ELR (cell line): ENCODE data around the gene TGFBR2.
A peak's percentile ranks its signal among the peaks of the same experiment; 100 is the strongest.

Experiments used
- DNase-seq: peaks from one replicate; pipeline ENCODE4 v3.0.0-alpha.2; 2015; ENCODE audit warnings: low read depth

Gene TGFBR2

DNA sequence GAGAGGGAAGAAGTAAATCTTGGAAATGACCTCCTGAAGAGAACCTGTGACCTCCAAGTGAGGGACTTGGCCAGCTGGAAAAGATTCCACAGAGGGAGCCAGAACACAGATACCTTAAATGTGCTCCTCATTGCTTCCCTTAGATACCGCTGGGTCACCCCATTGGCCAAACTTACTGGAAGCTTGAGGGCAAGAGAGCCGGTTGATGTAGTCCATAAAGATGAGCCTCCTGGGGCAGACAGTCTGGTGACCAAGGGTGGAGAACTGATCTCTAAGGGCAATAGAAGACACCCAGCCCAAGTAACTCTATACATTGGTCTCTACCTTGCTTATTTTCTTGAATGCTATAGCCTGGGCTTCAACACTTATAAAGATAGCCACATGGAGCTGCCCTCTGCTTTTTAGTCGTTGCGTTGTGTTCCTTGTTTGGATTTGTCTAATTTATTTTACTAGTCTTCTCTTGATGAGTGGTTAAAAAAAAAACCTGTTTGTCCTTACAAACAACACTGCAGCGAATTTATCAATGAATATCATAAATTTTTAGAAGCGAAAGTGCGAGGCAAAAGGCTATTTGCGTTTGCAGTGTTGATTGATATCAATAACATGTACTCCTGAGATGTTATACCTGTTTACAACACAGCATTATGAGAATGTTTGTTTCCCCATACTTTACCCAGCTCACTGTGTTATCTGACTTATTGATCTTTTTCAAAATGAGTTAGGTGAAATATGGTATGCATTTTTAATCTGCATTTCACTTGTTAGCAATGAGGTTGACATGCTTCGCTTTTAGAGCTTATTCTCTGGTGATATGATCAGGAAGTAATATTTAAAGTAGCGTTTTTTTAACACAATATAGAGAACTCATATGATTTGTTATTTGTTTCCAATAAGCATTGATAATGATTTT, 31.2 kb downstream of the TGFBR2 start:
- no peak for DNase-seq

DNA sequence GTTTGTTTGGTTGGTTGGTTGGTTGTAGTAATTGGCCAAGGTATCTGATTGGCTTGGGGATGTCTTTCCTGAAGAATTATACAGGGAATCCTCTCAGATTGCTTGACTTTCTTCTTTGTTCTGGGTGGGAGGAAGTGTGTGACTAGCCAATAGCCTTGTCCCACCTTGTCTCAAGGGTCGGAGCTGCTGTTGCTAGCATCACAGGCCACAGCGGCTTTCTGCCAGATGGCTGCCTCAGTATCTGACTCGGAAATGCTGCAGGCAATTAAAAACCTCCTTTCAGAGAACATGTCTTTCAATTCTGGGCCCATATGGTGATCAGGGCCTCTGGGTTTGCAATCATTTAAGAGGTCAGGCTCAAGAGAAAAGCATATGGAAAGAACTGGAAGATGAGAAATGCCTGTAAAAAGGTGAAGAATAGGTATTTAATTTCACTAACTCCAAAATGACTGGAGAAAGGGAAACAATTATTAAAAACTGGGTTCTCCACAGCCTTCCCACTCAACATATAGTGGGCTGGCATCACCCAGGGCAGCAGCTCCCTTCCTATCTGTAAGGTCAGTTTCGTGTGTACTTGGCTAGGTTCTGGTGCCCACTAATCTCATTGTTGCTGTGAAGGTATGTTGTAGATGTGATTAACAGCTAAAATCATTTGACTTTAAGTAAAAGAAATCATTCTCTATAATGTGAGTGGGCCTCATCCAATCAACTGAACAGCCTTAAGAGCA, 32.4 kb downstream of the TGFBR2 start:
- DNase-seq, result no peak

DNA sequence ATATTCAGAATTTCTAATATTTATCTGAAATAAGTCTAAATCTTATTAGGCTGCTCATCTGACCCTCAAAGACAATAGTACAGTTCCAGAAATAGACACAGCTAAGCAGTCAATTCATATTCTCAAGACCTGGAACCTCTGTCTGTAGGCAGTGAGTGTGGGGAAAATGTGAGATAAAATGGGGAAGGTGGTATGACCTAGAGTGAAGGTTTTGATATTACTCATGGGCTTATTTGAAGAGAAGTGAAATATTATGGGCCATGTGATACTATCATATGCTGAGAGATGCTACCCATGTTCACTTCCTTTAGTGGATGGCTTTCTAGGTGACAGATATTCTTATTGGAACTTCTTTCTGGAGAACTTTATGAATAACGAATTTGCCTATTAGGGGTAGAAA, 33.5 kb downstream of the TGFBR2 start:
- no peak for DNase-seq

DNA sequence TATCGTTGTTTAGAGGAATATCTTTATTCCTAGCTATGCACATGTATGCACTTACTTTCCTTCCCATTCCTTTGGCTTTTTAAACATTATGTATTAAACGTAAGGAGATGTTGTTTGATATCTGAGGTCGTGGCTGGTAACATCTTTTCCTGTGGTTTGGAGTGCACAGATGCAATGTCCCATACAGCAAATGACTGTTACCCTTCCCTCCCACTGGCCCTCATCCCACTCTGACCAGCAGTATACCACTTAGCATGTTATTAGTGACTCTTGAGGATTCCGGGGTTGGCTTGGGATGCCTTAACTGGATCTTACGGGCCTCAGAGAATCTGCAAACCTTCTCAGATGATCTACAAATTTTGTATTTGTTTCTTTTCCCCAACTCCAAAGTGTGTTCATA, 34.5 kb downstream of the TGFBR2 start:
- no peak for DNase-seq

DNA sequence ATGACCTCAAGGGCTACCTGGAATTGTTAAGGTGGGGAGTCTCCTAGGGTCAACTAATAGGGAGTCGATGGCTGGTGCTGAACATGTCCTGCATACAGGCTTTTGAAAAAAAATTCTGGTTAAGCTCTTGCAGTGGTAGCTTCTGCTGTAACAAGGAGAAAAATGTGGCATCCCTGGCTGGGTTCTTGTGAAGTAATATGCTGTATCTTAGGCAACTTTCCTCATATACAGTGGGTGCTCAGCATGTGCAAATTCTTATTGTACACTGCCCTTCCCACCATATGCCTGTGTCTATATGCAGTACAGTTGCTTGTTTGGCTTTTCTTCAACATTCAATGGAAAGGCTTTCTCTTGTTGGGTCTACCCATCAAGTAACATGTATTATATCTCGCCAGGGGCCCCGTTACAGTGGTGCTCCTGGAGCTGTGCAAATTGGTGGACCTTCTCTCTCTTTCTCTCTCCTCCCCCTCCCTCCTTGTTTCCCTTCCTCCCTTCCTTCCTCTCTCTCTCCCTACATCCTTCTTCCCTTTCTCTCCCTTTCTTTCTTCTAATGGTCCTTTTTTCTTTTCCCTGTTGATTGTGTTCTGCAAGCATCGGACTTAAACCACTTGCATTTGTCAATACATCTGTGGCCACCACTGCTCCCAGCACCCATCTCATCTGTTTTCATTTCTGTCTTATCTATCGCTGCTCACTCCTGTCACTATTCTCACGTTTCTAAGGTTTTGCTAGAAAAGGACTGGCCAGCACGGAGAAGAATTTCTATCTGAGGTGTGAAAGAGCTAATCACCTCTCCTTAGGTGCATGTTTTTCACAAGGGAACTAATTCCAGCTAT, 35.2 kb downstream of the TGFBR2 start:
- no peak for DNase-seq

DNA sequence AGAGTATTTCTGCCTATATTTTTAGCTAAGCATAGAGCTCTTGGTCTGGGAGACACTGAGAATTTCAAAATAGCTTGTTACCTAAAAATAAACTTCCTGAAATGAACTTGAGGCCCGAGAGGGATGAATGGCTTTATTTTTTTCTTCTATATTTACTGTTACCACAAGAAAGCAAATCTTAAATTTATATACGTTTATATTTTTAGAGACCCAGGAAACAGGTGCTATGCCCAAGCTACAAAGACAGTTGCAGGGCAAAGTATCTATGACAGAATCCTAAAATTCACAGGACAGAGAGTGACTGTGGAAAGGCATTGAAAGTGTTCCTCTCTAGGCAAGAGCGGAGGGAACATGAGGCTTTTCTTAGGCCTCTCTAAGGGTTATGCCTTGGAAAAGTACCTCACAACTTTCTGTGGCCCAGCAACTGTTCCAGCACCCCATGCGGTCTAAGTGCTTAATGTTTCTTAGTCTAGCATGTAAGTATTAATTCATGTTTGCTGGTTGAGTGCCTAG, 36.5 kb downstream of the TGFBR2 start:
- no peak for DNase-seq

DNA sequence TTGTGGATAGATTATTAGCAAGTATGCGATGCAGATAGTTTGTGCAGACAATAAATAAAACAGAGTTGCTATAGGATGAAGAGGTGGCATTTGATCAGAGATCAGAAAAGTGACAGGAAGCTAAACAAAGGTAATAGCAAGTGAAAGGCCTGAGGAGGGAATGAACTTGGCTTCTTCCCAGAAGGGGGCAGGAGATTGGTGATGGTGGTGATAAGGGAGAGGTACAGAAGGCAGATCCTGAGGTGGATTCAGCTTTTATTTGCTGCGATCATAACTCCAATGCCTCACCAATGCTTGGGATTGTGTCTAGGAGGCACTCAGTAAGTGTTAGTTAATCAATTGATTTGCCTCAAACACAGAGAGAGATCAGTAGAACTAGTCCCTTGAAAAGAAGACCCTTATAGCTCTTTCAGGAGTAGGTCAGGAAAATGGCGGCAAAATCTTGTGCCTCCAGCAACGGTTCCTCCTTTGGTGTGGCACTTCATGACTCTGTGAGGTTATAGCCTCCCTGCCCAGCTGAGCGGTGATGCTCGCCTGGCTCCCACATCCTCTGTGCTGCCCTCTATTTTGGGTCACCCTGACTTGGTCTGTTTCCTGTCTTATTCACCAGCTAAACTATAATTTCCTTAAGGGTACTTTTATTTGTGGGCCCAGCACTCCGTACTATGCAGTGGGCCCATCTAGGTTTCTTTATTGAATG, 37.5 kb downstream of the TGFBR2 start:
- no peak for DNase-seq

DNA sequence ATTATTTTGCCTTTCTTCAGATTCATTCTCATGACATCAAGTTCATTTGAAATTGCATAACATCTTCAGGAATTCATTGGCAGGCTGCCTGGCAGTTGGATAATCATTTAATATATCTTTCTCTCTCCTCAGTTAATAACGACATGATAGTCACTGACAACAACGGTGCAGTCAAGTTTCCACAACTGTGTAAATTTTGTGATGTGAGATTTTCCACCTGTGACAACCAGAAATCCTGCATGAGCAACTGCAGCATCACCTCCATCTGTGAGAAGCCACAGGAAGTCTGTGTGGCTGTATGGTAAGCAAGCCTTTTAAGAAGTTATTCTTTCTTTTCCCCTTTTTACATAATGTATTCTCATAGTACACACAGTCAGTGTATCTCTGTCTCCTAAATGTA, 38.2 kb downstream of the TGFBR2 start:
- peak; percentile 49 for DNase-seq

DNA sequence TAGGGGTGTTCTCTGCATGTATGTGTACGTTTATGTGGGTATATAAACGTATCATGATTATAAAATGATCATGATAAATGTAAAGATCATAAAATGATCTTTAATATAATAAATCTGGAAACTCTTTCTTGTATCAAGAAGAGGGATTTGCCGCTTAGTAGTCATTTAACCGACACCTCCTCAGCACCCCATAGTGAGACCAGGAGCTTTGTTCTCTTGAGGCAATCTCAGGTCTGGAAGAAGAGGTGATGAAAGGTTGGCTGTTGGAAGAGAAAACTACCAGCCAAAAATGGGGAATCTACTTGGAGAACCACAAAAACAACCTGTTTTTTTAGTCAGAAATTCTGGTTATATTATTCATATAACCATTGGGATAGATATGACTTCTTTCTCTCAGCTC, 38.7 kb downstream of the TGFBR2 start:
- no peak for DNase-seq

DNA sequence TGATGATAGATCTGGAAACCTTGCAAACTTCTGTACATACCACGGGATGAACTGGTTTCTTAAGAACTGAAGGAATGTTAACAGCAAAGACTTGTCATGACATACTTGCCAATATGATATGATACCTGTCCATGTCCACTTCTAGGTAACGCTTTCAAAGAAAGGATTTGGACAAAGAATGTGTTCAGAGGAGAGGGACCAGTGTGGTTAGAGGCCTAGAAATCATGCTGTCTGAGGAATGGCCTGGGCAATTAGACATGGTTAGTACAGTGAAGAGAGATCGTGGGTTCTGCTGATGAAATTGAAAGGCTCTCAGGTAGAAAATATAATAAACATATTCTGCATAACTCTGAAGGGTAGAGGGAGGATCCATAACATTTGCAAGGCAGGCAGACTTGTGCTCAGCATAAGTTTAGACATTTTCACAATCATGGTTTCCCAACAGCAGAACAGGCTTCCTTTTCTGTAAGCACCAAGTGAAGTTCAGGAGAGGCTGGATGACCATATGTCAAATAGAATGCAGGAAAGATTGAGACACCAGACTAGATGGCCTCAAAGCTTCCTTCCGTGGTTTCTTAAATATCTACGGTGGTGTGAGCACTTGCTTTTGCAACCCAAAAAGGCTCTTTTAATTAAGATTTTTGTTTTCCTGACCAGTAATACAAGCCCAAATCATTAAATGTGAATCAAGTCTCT, 39.9 kb downstream of the TGFBR2 start:
- no peak for DNase-seq

DNA sequence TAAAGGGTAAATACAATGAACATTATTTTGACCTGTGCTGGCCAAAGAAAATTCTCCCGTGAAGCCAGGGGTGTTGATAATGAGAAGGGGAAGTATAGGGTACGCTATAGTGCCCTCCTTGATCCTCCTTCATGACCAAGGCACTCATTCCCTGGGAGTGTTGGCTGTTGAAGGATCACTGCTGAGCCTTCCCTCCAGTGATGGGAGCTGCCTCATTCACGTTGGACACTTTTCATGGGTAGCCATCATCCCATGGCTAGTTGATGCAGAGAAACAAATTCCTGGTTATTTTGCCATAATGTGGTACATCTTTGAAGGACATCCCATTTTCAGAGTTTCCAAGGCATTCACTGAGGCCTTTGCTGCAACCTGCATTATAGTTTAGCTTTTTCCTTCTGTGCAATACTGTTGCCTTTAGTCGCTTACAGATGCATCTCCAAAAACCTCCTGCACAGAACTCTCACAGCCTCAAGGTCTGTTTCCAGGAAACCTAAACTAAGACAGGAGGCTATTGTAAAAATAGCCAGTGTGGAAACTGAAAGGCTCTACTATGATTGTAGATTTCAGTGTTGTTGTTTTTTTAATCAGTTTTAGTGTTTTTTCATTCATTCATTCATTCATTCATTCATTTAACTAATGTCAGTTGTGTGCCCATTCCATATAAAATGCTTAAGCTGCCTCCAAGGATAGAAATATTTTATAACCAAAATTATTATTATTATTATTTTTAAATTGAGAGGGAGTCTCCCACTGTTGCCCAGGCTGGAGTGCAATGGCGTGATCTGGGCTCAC, 40.8 kb downstream of the TGFBR2 start:
- DNase-seq, result no peak

DNA sequence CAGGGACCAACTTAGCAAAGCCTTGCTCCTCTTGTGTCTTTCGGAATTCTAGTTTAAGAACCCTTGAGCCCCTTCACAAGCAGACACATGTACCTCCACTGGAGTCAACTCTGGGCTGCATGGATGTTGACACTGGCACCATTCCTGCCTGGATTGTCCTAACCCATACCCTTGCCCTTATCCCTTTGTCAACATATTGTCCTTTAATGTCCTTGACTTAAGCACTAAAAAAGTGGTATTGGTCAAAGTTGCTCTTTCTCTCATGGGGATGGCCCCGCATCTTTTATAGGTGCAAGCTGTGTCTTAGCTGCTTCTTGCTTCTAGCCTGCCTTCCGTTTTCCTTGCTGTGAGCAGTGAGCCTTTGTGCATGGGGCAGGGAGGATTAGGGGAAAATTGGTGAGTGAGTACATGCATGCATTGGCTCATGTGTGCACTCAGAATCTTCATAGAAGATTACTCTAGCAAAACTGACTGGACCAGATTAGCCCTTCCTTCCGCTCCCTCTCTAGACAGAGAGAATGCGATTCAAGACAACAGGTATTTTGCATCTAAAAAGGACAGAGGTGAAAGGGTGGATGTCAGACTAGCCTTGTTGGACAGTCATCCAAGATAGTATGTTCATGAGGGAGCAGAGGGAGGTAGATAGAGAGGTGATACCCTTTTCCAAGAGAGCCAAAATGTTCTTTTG, 42.4 kb downstream of the TGFBR2 start:
- DNase-seq, result no peak

DNA sequence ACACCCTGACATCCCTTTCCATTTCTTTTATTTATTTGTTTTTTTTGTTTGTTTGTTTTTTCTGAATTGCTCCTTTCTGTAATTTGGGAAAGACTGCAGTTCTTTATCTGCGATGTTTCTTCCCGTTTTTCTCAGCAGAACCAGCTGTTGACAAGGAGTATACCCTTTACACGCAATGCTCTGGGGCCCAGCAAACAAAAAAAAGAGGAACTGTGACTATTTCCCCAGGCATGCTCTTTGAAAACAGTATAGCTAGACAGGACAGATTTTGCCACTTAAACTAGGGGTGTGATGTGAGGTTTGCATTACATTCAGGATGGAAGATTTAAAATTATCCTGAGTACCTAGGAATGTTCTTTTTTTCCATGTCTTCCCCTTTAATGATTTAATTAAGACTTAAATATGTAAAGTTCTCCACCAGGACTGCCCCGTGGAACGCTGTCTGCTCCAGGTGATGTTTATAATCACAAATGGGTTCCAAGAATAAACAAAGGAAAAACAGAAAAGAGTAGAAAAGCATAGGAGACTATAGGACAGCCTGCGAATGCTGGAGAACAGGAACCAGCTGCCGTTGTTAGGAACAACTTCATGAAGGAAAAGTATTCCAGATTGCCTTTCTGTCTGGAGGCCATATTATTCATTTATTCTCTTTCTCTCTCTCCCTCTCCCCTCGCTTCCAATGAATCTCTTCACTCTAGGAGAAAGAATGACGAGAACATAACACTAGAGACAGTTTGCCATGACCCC, 43.3 kb downstream of the TGFBR2 start:
- no peak for DNase-seq

DNA sequence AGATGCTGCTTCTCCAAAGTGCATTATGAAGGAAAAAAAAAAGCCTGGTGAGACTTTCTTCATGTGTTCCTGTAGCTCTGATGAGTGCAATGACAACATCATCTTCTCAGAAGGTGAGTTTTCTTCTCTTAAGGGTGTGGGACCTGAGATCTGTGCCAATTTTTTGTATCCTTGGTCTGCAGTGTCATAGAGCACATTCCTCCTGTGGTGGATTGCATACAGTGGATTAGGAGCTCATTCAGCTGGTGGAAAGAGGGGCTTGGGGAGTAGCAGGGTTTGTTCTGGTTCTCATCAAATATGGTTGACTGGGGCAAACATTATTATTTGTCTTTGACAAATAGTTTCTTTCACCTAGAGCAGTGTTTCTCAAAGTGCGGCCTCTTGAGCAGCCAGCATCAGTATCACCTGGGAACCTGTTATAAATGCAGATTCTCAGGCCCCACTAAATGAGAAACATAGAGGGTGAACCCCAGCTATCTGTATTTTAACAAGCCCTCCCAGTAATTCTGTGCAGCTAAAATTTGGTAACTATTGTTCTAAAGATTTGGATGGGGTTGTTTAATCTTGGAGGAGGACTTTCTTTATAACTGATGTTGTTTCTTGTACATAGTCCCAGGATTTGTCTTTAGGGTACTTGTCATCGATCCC, 44.1 kb downstream of the TGFBR2 start:
- DNase-seq, result no peak

DNA sequence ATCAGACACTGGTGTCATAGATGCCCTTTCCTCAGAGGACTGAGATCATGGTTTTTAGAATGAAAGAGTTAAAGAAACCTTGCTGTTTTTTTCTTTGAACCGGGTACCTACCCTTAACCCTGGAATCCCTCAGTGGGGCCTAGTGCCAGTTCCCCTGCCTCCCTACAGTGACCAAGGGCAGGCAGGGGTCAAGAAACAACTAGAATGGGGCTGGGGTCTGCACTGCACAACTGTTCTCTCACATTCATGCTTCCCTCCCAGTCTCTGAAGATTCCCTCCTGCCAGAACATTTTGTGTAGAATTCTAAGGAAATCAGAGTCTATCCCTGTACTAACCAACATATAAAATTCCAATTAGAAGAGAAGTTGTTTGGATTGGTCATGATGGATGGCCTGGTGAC, 47.9 kb downstream of the TGFBR2 start:
- DNase-seq, result no peak

DNA sequence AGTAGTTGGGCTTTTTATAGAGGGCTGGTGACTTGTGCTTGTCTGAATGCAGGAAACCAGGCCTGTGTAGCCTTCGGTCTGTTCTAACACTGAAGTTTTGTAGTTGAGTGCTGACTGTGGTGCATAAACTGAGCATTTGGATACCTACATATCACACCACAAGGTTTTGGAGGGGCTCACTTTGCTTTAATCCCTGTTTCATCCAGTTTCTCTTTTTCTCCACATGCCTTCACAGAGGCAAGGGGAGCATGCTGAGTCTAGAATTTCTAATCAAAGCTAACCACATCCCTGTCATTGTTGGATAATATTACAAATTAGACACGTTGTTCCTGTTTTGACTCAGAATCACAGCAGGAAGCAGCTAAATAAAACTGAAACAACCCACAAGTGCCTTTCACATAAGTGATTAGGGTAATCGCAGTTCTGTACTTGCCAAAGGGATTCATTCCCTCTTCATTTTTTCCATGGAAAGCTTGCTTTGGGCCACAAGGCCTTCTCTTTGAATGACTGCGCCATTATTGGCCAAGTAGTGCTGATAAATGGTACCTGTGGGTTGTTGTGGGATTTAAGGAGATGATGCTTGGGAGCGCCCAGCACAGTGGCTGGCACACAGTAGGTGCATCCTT, 48.9 kb downstream of the TGFBR2 start:
- no peak for DNase-seq

DNA sequence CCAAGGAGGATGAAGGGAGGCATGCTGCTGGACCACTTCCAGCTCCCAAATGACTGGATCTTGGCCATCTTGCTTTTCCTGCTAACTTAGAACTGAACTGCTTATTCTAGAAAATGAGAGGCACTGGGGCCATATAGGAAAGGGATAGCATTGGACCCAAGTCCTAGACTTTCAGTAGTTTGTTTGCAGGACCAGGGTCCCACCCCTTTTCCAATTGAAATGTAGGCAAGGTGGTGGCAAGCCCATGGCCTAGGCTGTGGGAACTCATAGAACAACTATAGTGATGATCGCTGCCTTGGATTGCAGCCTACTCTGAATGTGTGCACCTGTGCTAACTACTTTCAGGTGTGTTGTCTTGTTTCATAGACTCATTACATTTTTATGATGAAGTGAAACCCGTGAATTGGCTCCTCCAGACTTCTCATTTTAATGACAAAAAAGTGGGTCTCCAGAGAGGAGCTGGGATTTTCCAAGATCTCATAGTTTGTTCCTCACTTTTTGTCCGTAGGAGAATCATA, 50.3 kb downstream of the TGFBR2 start:
- DNase-seq, result no peak

DNA sequence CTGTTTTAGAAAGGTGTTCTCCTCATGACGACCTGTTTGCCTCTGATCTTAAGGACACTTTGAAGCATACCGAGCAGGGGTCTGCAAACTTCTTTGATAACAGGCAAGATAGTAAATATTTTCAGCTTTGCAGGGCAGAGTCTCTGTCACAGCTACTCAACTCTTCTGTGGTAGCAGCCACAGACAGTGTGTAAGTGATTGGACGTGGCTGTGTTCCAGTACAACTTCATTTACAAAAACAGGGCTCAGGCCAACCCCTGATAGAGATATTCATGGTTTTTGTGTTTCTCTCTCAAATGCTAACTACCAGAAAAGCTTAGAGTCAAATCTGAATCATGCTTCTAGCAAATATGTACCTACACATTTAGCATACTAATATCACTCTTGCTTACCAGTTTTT, 51.5 kb downstream of the TGFBR2 start:
- peak; percentile 47 for DNase-seq
